GM10847 (cell line): ENCODE data around the gene ABHD12B.

ENCODE experiments used
- POLR2A ChIP-seq: IDR thresholded peaks from 2 replicates; pipeline ENCODE4 v1.6.1; 2011; ENCODE audit not compliant: insufficient read length; ENCODE audit errors: extremely low read depth

ABHD12B gene

DNA sequence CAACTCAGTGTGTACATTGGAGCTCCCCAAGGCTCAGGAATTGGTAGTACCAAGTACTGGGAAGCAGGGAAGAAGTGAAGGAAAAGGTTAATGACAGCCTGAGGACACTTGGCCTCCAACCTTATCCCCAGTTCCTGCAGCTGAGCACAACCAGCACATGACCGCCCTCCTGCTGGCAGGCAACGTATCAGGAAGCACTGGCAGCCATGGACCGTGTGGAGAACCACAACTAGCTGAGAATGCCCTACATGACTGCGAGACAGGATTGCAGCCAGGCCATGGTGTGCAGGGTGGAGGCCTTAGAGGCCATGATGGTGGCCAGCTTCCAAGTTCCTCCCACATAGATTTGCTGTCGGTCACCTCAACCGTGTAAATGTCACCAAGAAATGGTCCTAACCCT is 45.6 kb downstream of the ABHD12B start:
- TF ChIP-seq POLR2A, result no peak

DNA sequence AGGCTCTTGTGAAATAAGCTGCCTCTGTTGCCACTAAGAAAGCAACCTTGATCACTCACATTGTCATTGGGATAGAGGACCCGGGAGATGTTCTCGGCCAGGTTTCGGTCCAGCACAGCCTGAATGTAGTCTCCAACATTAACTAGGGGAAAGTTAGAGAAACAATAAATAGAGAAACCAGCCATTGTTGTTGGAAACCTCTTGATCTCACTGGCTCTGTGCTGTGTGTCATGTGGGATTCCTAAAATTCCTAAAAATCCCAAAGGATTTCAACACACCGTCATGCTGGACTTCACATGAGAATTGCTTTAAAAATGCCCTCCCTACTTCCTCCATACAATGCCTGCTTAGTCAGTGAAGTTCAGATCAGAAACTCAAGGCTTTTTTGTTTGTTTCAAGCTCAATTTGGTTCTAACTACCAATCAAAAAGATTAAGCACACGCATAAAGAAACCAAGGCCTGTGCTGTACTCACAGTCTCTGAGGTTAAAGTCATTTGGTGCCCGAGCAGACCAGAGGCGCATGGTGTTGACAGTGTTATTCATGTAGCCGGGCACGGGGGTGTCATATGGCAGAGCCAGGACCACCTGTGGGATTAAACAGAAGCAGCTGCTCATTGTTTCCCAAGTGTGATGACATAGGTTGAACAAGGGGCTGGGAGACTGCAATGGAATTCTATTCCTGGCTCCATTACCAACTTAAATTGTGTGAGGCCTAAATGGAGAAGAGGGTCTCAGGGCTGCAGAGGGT is 48.8 kb downstream of the ABHD12B start:
- no peak for TF ChIP-seq POLR2A

DNA sequence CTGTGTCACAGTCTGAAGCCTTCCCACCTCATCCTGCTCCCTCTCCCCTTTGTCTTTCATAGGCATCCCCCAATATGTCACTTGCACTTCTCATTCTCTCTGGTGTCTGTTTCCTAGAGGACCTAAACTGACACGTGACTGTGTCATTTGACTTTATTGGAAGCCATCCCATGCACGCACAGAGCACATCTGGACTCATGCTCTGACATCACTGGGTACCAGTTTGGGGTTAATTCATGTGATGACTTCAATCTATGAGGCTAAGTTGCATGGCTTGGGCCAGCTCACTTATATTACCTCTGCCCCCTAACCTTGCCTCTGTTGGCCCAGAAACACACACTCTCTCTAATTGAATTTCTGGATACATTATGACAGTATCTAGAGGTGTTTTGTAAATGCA is 51.0 kb downstream of the ABHD12B start:
- TF ChIP-seq POLR2A, result no peak

DNA sequence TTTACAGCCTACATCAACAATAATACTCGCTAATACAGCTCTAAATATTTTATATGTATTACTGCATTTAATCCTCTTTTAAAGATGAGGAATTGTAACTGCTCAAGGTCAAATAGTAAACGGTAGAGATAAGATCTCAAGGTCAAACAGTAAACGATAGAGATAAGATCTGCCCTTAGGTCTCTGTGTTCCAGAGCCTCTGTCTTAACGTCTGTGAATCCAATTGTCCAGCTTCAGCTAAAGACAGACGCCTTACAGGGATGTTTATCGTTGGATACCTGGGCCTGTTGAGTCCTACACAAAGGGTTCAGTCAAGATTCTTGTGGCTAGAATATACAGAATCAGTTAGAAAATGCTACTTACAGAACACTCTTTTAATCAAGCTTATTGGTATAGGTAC is 52.4 kb downstream of the ABHD12B start:
- no peak for TF ChIP-seq POLR2A

DNA sequence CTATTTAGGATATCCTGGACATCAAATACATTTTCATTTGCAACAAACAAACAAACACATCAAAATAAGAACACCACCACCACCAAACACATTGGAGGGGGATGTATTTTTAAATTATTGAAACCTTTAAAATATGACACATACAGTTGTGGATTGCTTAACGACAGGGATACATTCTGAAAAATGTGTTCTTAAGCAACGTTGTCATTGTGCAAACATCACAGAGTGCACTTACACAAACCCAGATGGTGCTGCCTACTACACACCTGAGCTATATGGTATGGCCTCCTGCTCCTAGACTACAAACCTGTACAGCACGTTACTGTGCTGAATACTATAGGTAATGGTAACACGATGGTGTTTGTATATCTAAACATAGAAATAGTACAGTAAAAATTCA is 53.0 kb downstream of the ABHD12B start:
- no peak for TF ChIP-seq POLR2A

DNA sequence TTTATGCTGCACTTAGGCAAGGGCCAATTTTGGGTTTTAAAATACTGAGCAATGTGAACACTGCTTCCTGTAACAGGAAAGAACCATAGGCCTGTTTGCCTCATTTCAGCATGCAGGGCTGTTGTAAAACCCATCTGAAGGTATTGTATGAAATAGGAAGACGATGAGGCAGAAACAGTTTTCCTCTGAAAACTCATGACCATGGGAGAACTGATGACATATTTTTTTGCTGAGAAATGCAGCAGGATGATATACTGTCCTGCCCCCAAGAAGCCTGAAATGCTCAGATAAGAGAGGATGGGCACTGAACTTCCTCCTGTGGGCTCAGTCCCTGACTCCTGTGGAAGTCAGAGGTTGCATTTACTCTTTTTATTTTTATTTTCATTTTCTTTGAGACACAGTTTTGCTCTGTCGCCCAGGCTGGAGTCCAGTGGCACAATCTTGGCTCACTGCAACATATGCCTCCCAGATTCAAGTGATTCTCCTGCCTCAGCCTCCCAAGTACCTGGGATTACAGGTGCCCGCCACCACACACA is 55.1 kb downstream of the ABHD12B start:
- TF ChIP-seq POLR2A, result no peak

DNA sequence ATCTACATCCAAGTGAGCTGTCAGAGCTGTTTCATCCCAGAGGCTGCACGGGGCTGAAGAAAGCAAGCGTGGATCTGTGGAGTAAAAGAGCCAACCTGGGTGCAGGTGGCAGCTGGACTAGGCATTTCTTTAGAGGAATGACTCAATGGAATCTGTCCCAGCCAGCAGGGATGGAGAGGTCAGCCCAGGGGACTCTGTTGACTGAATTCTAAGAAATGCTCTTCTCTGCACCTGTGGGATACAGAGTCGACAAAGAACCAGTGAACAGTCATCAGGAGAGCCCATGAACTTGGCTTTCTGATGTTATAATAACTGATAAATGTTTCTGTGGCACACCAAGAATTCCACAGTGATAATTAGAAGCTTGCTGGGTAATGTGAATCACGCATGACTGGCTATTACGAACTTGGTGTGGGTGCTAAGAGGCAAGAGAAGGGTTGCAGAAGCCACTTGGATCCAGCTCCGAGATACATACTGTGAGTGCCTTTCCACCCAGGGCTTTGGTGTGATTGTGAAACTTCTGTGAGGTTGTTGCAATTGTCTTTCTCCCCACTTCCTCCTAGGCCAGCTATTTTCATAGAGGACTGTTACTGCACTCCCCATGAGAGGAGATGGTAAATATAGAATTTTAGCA is 56.3 kb downstream of the ABHD12B start:
- TF ChIP-seq POLR2A, result no peak

DNA sequence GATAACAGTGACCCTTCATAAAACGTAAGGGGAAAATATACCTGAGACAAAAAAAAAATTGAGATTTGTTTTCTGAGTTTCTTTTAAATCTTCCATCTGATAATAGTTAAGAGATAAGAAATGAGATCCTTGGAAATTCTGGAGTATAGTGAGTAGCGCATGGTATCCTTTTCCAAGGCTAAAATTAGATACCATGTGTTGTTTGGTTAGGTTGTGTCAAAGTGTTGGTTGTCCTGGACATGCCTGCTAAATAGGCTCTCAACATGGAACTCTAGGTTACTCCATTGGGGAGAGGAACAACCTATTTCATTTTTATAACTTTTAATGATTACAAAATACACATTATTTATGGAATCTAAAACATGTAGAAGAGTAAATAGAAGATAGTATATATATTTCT is 57.7 kb downstream of the ABHD12B start:
- no peak for TF ChIP-seq POLR2A

DNA sequence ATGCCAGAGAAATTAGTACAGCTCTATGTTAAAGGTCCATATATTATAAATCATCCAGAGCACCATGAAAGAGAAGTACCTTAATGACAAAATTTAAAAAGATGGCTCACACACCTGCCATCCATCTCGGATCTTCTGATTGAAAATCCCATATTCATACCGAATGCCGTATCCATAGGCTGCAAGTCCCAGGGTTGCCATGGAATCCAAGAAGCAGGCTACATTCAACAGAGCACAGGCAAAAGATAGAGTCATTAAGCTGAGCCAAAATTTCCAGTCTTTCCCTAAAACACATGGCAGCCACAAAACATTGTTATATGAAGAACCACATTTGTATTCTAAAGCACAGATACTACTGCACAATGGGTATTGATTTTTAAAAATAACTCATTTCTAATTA is 59.7 kb downstream of the ABHD12B start:
- TF ChIP-seq POLR2A, result no peak

DNA sequence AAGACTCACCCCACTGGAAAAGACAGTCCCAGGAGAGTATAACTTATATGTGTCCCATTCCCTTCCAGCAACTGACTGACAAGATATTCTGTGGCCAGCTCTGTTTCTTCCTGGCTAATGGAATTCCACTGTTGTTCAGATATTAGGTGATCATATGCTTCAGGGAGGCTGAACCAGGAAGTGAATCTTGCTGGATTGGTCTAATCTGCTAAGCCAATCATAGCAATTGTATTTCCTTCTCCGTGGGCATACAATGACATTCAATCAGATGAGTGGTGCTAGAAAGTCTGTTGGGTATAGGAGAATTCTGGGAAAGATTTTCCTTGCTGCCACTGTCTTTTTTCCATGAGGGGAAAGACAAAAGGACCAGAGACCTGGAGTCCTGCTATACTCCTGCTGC is 60.3 kb downstream of the ABHD12B start:
- no peak for TF ChIP-seq POLR2A

DNA sequence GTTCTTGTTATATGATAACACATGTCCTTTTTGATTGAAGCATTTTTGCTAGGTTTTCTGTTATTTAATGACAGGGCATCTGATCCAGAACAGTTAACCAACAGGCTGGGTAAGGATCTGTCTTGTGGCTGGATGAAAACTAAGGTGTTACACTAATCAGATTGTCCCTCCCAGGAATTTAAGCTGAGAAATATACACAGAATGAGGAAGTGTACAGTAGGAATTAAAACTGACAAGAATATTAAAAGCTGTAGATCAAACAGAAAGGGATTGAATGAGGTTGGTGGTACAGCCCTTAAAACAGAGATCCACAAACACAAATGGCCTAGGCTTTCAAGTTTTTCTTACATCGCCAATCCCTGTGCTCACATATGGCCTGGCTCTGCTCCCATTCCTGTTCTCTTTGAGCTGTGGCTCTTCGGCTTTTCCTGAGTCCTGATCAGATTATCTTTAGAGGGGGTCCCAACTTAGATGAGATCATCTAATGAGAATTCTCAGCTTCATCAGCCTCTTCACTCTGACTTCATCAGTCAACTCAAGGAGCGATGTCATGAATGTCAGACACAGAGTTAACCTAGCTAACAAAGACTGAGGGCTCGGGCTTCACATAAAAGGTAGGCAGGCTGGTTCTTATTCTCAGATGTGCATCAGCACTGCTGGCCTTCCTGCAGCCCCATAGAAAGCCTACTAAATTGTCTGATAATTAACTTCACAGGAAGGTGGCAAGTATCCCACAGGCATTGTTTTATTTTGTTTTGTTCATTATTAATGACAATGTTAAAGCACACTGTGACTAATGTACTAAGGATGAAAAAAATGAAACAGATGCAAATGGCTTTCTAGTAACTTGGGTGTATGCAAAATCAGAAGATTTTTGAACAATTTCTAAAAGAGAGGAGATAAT is 61.0 kb downstream of the ABHD12B start:
- TF ChIP-seq POLR2A, result no peak

DNA sequence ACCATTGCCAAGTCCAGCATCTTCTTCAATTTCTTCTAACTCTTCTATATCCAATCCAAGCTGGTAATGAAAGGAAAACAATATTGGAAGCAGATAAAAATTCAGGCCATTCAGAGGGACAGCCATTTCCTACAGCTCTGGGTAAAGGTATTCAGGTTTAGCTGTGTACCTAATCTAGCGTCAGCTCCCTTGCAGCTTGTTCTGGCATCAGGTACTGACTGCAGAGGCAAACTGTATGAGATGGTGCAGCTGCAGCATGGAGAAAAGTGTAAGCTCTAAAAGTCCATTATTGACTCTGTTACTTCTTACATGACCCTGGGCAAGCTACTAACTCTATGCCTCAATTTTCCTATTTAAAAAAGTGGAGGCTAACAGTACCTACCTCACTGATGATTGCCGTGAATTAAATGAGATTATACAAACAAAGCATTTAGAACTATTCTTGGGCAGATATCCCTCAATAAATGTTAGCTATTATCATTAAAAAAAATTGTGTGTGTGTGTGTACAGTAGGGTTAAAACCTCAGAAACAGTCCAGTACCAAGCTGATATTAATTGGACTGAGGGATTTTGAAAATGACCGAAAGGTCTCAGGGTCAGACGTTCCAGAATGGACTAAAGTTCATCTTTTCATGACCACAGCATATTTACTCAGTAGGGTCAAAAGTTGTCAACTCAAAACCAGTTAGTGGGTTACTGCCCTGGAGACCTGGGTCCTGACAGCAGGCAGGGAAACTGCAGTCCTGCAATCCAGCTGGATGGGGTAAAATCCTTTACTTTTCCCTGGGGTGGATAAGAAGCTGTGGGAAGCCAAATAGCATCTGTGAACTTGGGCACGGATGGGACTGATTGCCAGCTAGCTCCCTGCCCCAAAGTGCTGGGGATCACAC is 63.5 kb downstream of the ABHD12B start:
- TF ChIP-seq POLR2A, result no peak

DNA sequence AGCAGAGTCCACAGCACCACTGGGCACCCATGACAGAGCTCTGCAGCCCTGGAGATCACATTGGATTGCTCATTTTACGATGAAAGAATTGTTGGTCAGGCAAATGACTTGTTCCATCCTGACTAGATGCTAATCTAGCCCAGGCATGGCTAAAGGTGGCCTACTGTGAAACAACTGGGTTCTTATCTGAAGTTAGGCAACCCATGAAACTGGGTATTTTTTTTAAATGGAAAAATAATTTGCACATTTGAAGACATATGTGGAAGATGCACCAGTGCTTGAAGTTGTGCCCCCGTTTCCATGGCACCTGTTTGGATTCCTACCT is 64.1 kb downstream of the ABHD12B start:
- no peak for TF ChIP-seq POLR2A

DNA sequence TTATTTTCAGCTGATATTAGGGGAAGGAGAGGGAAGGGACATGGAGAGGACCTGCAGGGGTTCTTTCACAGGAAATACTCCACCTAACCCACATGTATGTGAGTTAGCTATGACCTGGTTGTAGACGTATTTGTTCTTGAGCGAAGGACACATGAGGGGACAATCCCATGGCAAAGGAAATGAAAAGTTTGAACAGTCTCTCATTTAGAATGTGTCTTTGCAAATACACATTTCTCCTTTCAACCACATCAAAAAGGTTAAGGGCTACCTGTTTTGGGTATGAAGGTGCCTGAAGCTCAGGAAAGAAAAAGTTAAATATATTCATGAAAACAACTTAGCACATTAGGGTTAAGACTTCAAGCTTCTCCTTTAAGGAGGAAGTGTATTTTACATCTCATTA is 65.0 kb downstream of the ABHD12B start:
- TF ChIP-seq POLR2A, result no peak

DNA sequence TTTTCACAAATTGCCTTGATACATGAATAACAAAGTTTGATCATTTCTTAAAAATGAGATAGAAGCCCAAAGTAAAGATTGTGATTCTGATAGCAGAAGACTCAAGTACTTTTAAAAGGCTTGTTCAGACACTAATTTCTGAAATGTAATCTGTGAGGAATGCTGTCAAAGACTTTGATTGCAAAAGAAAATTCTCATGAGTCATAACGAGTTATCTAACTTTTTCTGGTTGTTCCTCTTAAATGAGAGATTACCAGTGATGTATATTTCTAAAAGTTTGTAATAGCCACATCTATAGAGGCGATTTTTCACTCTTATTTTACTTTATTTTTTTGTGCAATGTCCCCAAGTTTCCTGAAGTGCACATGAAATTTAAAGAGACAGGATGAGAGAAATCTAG is 65.5 kb downstream of the ABHD12B start:
- TF ChIP-seq POLR2A, result no peak

DNA sequence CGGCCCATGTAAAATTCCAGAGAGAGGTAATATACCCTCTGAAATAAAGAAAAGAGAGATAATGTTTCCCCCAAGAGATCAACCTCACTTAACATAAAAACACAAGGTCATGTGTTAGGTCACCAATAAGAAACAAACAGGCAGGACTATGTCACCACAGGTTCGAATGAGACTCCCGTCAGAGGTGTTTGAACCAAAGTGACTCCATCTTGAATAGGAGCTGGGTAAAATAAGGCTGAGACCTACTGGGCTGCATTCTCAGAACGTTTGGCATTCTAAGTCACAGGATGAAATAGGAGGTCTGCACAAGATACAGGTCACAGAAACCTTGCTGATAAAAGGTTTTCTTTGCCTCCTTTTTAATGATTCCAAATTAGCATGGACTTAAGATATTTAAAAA is 65.9 kb downstream of the ABHD12B start:
- TF ChIP-seq POLR2A, result no peak

DNA sequence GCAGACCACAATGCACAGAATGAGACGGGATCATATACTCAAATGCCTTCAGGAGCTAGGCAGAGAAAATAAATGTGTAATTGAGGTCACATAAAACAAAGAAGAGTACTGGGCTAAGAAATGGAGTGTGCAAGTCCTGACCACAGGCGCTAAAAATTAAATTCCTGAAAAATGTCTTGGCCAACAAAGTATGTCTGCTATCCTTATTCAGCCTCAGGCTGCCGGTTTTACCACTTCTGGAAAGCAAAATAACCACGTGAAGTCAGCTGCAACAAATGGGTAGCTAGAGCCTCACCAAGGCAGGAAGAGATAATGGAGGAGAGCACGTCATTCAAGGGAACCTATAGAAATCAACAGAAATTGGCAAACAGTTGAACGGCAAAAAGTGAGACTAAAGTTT is 69.3 kb downstream of the ABHD12B start:
- TF ChIP-seq POLR2A, result no peak
